SK-N-SH treated with all-trans-retinoic acid at 6 μM for 48 hours (cell line): ENCODE data around the gene TMEM139.

ENCODE experiments used
- ARNTL ChIP-seq: fragments of 450-650 bp; formaldehyde crosslinking; IDR thresholded peaks from 2 replicates; pipeline ENCODE4 v1.5.0; 2020; ENCODE audit warnings: low read depth, mild to moderate bottlenecking, moderate library complexity, borderline replicate concordance
- GLIS3 ChIP-seq: fragments of 250-450 bp; sonication (Bioruptor Pico); IDR thresholded peaks from 2 replicates; pipeline ENCODE4 v1.5.0; 2020; ENCODE audit warnings: mild to moderate bottlenecking, moderate library complexity
- PPARA ChIP-seq: fragments of 250-450 bp; sonication (Bioruptor Pico); IDR thresholded peaks from 2 replicates; pipeline ENCODE4 v1.5.0; 2020; ENCODE audit warnings: mild to moderate bottlenecking, borderline replicate concordance
- TSHZ2 ChIP-seq: fragments of 250-450 bp; sonication (Bioruptor Pico); IDR thresholded peaks from 2 replicates; pipeline ENCODE4 v1.5.0; 2020; ENCODE audit warnings: mild to moderate bottlenecking, moderate library complexity
- ZFP30 ChIP-seq: fragments of 450-650 bp; formaldehyde crosslinking; IDR thresholded peaks from 2 replicates; pipeline ENCODE4 v1.5.0; 2022; ENCODE audit warnings: mild to moderate bottlenecking, moderate library complexity
- ZNF70 ChIP-seq: fragments of 450-650 bp; formaldehyde crosslinking; IDR thresholded peaks from 2 replicates; pipeline ENCODE4 v1.5.0; 2020; ENCODE audit warnings: mild to moderate bottlenecking, moderate library complexity
- TF ChIP-seq, protein P1 (sequence below): fragments of 250-450 bp; sonication (Bioruptor Pico); IDR thresholded peaks from 2 replicates; pipeline ENCODE4 v1.8.0; 2021; ENCODE audit warnings: low read depth, mild to moderate bottlenecking, moderate library complexity, borderline replicate concordance

GRCh38 chr7:143300959-143301935 is 16.5 kb downstream of the TMEM139 start:
- TF ChIP-seq ZNF70 (CRISPR knock-in tag) (no peak), ZFP30 (CRISPR knock-in tag) (no peak), PPARA (CRISPR knock-in tag) (no peak), ARNTL (CRISPR knock-in tag) (no peak), TSHZ2 (CRISPR knock-in tag) (no peak), GLIS3 (no peak)
- TF ChIP-seq, protein P1, sequence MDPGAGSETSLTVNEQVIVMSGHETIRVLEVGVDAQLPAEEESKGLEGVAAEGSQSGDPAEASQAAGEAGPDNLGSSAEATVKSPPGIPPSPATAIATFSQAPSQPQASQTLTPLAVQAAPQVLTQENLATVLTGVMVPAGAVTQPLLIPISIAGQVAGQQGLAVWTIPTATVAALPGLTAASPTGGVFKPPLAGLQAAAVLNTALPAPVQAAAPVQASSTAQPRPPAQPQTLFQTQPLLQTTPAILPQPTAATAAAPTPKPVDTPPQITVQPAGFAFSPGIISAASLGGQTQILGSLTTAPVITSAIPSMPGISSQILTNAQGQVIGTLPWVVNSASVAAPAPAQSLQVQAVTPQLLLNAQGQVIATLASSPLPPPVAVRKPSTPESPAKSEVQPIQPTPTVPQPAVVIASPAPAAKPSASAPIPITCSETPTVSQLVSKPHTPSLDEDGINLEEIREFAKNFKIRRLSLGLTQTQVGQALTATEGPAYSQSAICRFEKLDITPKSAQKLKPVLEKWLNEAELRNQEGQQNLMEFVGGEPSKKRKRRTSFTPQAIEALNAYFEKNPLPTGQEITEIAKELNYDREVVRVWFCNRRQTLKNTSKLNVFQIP (CRISPR knock-in tag): no peak
